C4-2B (cell line): ENCODE results near the gene PNLDC1.

Source experiments
- CTCF ChIP-seq: fragments of 450-650 bp; conservative IDR thresholded peaks from 2 replicates; pipeline ENCODE4 v1.5.1; 2017; ENCODE audit warnings: mild to moderate bottlenecking
- ZFX ChIP-seq: fragments of 450-650 bp; IDR thresholded peaks from 2 replicates; pipeline ENCODE4 v1.6.1; 2017

GRCh38 chr6:159862103-159862502 lies 62.0 kb downstream of the PNLDC1 start:
- TF ChIP-seq CTCF, result no peak
- TF ChIP-seq ZFX, result no peak
